Endothelial cell of umbilical vein (primary cell): Measurements from ENCODE around the gene CA11. TPM values are rescaled to one million over a fixed set of nuclear protein-coding genes. Genes with fewer than 3 reads are reported as not detected.

Source experiments
- BruUV-seq: library from RNA; stranded (reverse); fragments of 400-500 nt; replicated peaks from 2 replicates; lab custom pipeline; 2021; lab: Mats Ljungman, UMichigan
- CTCF ChIA-PET: fragments of 300-600, 350-600 bp; sonication (Branson Sonifier 250); formaldehyde crosslinking; loops from one replicate; lab custom pipeline; 2021; ENCODE audit warnings: antibody characterized with exemption, inconsistent platforms; lab: Charles Lee
- POLR2A ChIA-PET: fragments of 300-600, 350-600 bp; sonication (Branson Sonifier 250); formaldehyde crosslinking; loops from one replicate; lab custom pipeline; 2021; ENCODE audit warnings: antibody characterized with exemption, inconsistent platforms; lab: Charles Lee
- DNase-seq: peaks from one replicate; pipeline ENCODE4 v3.0.0-alpha.2; 2011; ENCODE audit warnings: low read depth, low spot score
- FAIRE-seq: peaks from 2 replicates; lab custom pipeline; 2011; peaks lifted over from hg19 to GRCh38; lab: Jason Lieb, UNC
- H2AFZ ChIP-seq: 2 replicates; pipeline ENCODE4 v1.6.0; 2012; ENCODE audit warnings: low read depth, low read length, control low read depth, inconsistent platforms
- H3K27ac ChIP-seq: 2 replicates; pipeline ENCODE4 v1.5.1; 2011; ENCODE audit warnings: low read depth, mild to moderate bottlenecking, control low read depth, low read length, moderate library complexity; ENCODE audit not compliant: insufficient read depth
- H3K27me3 ChIP-seq, 2 experiments: 2 replicates each; pipeline versions ENCODE4 v1.6.0 to v1.6.1; 2011; ENCODE audit warnings: low read length in 2 of 2, mixed read lengths in 1 of 2; ENCODE audit not compliant: control insufficient read depth in 2 of 2, insufficient read depth in 2 of 2
- H3K36me3 ChIP-seq, 2 experiments: 2 replicates in 1 of 2; 3 replicates in 1 of 2; pipeline ENCODE4 v1.5.1; 2011; ENCODE audit warnings: low read length in 2 of 2, mild to moderate bottlenecking in 1 of 2, moderate library complexity in 1 of 2; ENCODE audit not compliant: control insufficient read depth in 2 of 2, insufficient read depth in 2 of 2; ENCODE audit errors: extremely low read depth in 1 of 2
- H3K4me1 ChIP-seq: 3 replicates; pipeline ENCODE4 v1.5.1; 2011; ENCODE audit warnings: mild to moderate bottlenecking, low read length; ENCODE audit not compliant: control insufficient read depth, insufficient read depth; ENCODE audit errors: extremely low read depth
- H3K4me2 ChIP-seq: 2 replicates; pipeline ENCODE4 v1.6.1; 2011; ENCODE audit warnings: low read length, control low read depth, mixed read lengths; ENCODE audit not compliant: insufficient read depth
- H3K4me3 ChIP-seq, 3 experiments: fragments of 200-600 bp in 1 of 3; sonication (generic), shearing (Covaris generic) in 1 of 3; replicated peaks in 1 of 3; 2 replicates each; pipeline ENCODE4 v1.5.1; 2011 to 2016; ENCODE audit warnings: control low read depth in 3 of 3, low read length in 3 of 3, mild to moderate bottlenecking in 2 of 3, inconsistent platforms in 1 of 3, low read depth in 1 of 3, moderate library complexity in 1 of 3; ENCODE audit not compliant: insufficient read depth in 1 of 3
- H3K79me2 ChIP-seq: 2 replicates; pipeline ENCODE4 v1.6.0; 2012; ENCODE audit warnings: low read length, inconsistent platforms; ENCODE audit not compliant: control insufficient read depth, insufficient read depth
- H3K9ac ChIP-seq: replicated peaks from 2 replicates; pipeline ENCODE3; 2011; ENCODE audit warnings: low read length, control low read depth; ENCODE audit not compliant: insufficient read depth; ENCODE audit errors: extremely low read depth
- H3K9me1 ChIP-seq: replicated peaks from 3 replicates; pipeline ENCODE4 v1.6.0; 2011; ENCODE audit warnings: mild to moderate bottlenecking, low read length; ENCODE audit not compliant: control insufficient read depth, insufficient read depth; ENCODE audit errors: extremely low read depth
- H3K9me3 ChIP-seq: replicated peaks from 2 replicates; pipeline ENCODE4 v1.5.1; 2012; ENCODE audit warnings: low read length, inconsistent platforms; ENCODE audit not compliant: control insufficient read depth, insufficient read depth
- H4K20me1 ChIP-seq: replicated peaks from 2 replicates; pipeline ENCODE3; 2011; ENCODE audit warnings: mild to moderate bottlenecking, low read length; ENCODE audit not compliant: control insufficient read depth, insufficient read depth; ENCODE audit errors: extremely low read depth
- EZH2 ChIP-seq: IDR thresholded peaks from 2 replicates; pipeline ENCODE4 v1.6.1; 2012; ENCODE audit warnings: borderline replicate concordance, low read depth, mild to moderate bottlenecking, moderate library complexity, low read length, inconsistent platforms; ENCODE audit not compliant: severe bottlenecking
- FOS ChIP-seq: IDR thresholded peaks from 2 replicates; pipeline ENCODE4 v1.6.1; 2011; ENCODE audit warnings: mild to moderate bottlenecking, low read length, moderate library complexity, borderline replicate concordance; ENCODE audit not compliant: insufficient read depth
- GATA2 ChIP-seq: IDR thresholded peaks from 2 replicates; pipeline ENCODE4 v1.7.0; 2011; ENCODE audit warnings: low read depth, mild to moderate bottlenecking, moderate library complexity, mixed read lengths, low read length; ENCODE audit not compliant: insufficient read length, insufficient read depth
- JUN ChIP-seq: IDR thresholded peaks from 2 replicates; pipeline ENCODE4 v1.6.1; 2011; ENCODE audit warnings: borderline replicate concordance, low read depth; ENCODE audit not compliant: insufficient read length, insufficient read depth
- MAX ChIP-seq: IDR thresholded peaks from 2 replicates; pipeline ENCODE4 v1.6.1; 2011; ENCODE audit not compliant: insufficient read depth, insufficient read length
- MYC ChIP-seq: IDR thresholded peaks from one replicate; pipeline ENCODE4 v1.6.1; 2011; ENCODE audit warnings: mild to moderate bottlenecking, low read depth, low read length
- POLR2A ChIP-seq: IDR thresholded peaks from 2 replicates; pipeline ENCODE4 v1.6.1; 2012; ENCODE audit warnings: low read depth, mild to moderate bottlenecking, control low read depth, low read length
- POLR2AphosphoS5 ChIP-seq: IDR thresholded peaks from 2 replicates; pipeline ENCODE4 v1.6.1; 2012; ENCODE audit warnings: low read depth, mild to moderate bottlenecking, control low read depth, low read length, moderate library complexity; ENCODE audit not compliant: insufficient read depth
- dilution Hi-C: fragments of 300-500 bp; cut with MboI; formaldehyde crosslinking; loops from one replicate; pipeline ENCODE4 v1.15.0; 2019; ENCODE audit warnings: low sequenced_read_pairs; ENCODE audit not compliant: extremely low pct_ligation_motif_present
- intact Hi-C: fragments of 100-400 bp; cut with micrococcal nuclease; formaldehyde crosslinking; loops from one replicate; pipeline ENCODE4 v1.10.0; 2022
- polyA plus RNA-seq, 4 experiments: library from polyadenylated mRNA; depleted of rRNA in 3 of 4; stranded (reverse) in 3 of 4; unstranded in 1 of 4; fragments of >200 nt; gene quantifications; 2 replicates each; pipeline versions ENCODE4 v1.2.1 to v1.2.3, GENCODE V29; 2011 to 2012; ENCODE audit warnings: missing spikeins in 1 of 4
- total RNA-seq: library from RNA; stranded (reverse); gene quantifications from 2 replicates; pipeline ENCODE4 v1.2.3, GENCODE V29; 2021
- TF ChIP-seq, protein P1 (sequence below), 2 donors: IDR thresholded peaks; 1 replicate in 1 of 2; 2 replicates in 1 of 2; pipeline ENCODE4 v1.5.1; 2011; ENCODE audit warnings: low read length in 2 of 2, mild to moderate bottlenecking in 2 of 2, moderate library complexity in 2 of 2, control low read depth in 1 of 2, inconsistent platforms in 1 of 2, low read depth in 1 of 2; ENCODE audit not compliant: insufficient read depth in 1 of 2; ENCODE audit errors: extremely low read depth in 1 of 2

CA11 gene
- total and polyA plus RNA-seq, 2 donors (not counting 3 experiments of a cell fraction or from before 2014, with no cell fraction given) = 2.8 to 4.7 TPM

GRCh38 chr19:48600679-48601417, 45.1 kb downstream of the CA11 start:
- no peaks in the 10 kb centered on the region for H3K79me2 ChIP-seq
- H4K20me1 ChIP-seq = no peaks in the 10 kb centered on the region
- intact Hi-C loops (no loop called here), dilution Hi-C loops (no loop called here)
- no peak overlapping the region for H3K4me2 ChIP-seq
- no peaks in the 10 kb centered on the region for H3K36me3 ChIP-seq
- FAIRE-seq (no peak), DNase-seq (no peak)
- TF ChIP-seq FOS = no peak
- no peak for TF ChIP-seq POLR2A
- TF ChIP-seq EZH2 = no peak
- no peak for TF ChIP-seq POLR2AphosphoS5
- TF ChIP-seq MAX = no peak
- TF ChIP-seq, protein P1, sequence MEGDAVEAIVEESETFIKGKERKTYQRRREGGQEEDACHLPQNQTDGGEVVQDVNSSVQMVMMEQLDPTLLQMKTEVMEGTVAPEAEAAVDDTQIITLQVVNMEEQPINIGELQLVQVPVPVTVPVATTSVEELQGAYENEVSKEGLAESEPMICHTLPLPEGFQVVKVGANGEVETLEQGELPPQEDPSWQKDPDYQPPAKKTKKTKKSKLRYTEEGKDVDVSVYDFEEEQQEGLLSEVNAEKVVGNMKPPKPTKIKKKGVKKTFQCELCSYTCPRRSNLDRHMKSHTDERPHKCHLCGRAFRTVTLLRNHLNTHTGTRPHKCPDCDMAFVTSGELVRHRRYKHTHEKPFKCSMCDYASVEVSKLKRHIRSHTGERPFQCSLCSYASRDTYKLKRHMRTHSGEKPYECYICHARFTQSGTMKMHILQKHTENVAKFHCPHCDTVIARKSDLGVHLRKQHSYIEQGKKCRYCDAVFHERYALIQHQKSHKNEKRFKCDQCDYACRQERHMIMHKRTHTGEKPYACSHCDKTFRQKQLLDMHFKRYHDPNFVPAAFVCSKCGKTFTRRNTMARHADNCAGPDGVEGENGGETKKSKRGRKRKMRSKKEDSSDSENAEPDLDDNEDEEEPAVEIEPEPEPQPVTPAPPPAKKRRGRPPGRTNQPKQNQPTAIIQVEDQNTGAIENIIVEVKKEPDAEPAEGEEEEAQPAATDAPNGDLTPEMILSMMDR (IDR thresholded peaks at IDR 0.05; ENCODE audit: extremely low read depth in 1 of 2, insufficient read depth in 1 of 2, low read depth in 1 of 2, low read length in 2 of 2) = no peak
- no peak for TF ChIP-seq MYC
- no peak for TF ChIP-seq JUN
- TF ChIP-seq GATA2 = no peak
- POLR2A ChIA-PET = no interaction called here
- no peak overlapping the region for H3K27ac ChIP-seq
- no peaks in the 10 kb centered on the region for H3K9me3 ChIP-seq
- no peak overlapping the region for H3K9ac ChIP-seq
- BruUV-seq = no TSS peak
- no peaks in the 10 kb centered on the region for H3K27me3 ChIP-seq
- H2AFZ ChIP-seq = no peak overlapping the region
- no peaks in the 10 kb centered on the region for H3K9me1 ChIP-seq
- CTCF ChIA-PET = interaction anchor here (0.7 to 0.8 kb wide), 2 partner anchors 12 to 156 kb away, joined by 3 read pairs; no protein-coding TSS in a partner anchor
- no peak overlapping the region for H3K4me3 ChIP-seq
- no peaks in the 10 kb centered on the region for H3K4me1 ChIP-seq
